Breast epithelium (tissue), 4 donors: ENCODE results near the gene SLAMF1. TPM values are rescaled to one million over a fixed set of nuclear protein-coding genes. Genes with fewer than 3 reads are reported as not detected.

Experiments
- DNase-seq, 2 donors: peaks; one replicate each; pipeline ENCODE4 v3.0.0-alpha.2; 2019; ENCODE audit warnings: low spot score in 2 of 2
- H3K27ac ChIP-seq, 2 donors: fragments of 200-600 bp; sonication (generic) in 1 of 2; one replicate each; pipeline ENCODE4 v1.5.1; 2016 to 2019; ENCODE audit warnings: mild to moderate bottlenecking in 1 of 2
- H3K27me3 ChIP-seq, 2 donors: fragments of 200-600 bp; sonication (generic) in 1 of 2; one replicate each; pipeline versions ENCODE4 v1.5.1 to v1.6.0; 2017 to 2019; ENCODE audit warnings: control low read depth in 1 of 2, mild to moderate bottlenecking in 1 of 2
- H3K36me3 ChIP-seq: fragments of 200-600 bp; one replicate; pipeline ENCODE4 v1.5.1; 2019
- H3K4me1 ChIP-seq, 2 donors: fragments of 200-600 bp; sonication (generic); one replicate each; pipeline ENCODE4 v1.5.1; 2016 to 2019; ENCODE audit warnings: control low read depth in 1 of 2
- H3K4me3 ChIP-seq, 3 donors: fragments of 200-600 bp; sonication (generic); 1 replicate in 2 of 3; 2 replicates in 1 of 3; pipeline ENCODE4 v1.5.1; 2016 to 2019; ENCODE audit warnings: mild to moderate bottlenecking in 3 of 3, moderate library complexity in 2 of 3
- H3K9me3 ChIP-seq, 2 donors: fragments of 200-600 bp; sonication (generic) in 1 of 2; one replicate each; pipeline ENCODE4 v1.5.1; 2016 to 2019; ENCODE audit warnings: control low read depth in 1 of 2
- POLR2A ChIP-seq: fragments of 450-650 bp; IDR thresholded peaks from one replicate; pipeline ENCODE4 v1.6.1; 2016; ENCODE audit warnings: antibody characterized with exemption, mild to moderate bottlenecking, moderate library complexity
- POLR2AphosphoS5 ChIP-seq, 3 donors: sonication (generic); formaldehyde crosslinking; IDR thresholded peaks; one replicate each; pipeline ENCODE4 v1.6.1; 2017; ENCODE audit warnings: antibody characterized with exemption in 3 of 3
- intact Hi-C: fragments of 100-400 bp; cut with DNase I; formaldehyde crosslinking; loops from one replicate; pipeline ENCODE4 v1.15.1; 2023; ENCODE audit warnings: low total_unique reads
- total RNA-seq, 3 donors: library from RNA; depleted of rRNA; stranded (reverse); fragments of >200 nt; gene quantifications; one replicate each; pipeline ENCODE4 v1.1.0, GENCODE V29; 2016
- TF ChIP-seq, protein P1 (sequence below), 3 donors: fragments of 450-650 bp; IDR thresholded peaks; one replicate each; pipeline ENCODE4 v1.5.1; 2016 to 2017; ENCODE audit warnings: antibody characterized with exemption in 3 of 3, mild to moderate bottlenecking in 3 of 3, moderate library complexity in 3 of 3

The SLAMF1 gene
- total RNA-seq, 3 donors from 2014 or later: 0.64 to 1.8 (median 0.98) TPM

DNA sequence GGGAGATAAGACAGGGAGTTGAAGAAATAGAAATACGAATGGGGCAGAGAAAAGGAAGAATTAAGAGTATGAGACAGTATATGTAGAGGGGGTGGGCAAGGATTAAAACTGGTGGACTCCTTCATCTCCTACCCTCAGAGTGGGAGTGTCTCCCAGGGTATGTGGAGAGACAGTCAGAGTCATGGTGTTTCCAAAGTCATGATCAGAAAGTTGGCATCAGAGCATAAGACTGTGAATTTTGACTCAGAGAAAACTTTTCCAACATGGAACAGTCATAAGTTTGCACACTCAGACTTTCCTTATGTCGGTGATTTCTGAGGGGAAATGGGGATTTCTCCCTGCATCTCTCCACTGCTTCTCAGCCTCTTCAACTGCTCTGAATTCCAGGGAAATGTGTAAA is 70.0 kb downstream of the SLAMF1 start:
- H3K27ac ChIP-seq: no peak overlapping the region
- H3K36me3 ChIP-seq: no peaks in the 10 kb centered on the region
- H3K27me3 ChIP-seq: no peaks in the 10 kb centered on the region
- H3K4me3 ChIP-seq: peak overlapping the region in 1 of 3 donors; percentile 2
- intact Hi-C loops: no loop called here
- DNase-seq: no peak
- TF ChIP-seq, protein P1, sequence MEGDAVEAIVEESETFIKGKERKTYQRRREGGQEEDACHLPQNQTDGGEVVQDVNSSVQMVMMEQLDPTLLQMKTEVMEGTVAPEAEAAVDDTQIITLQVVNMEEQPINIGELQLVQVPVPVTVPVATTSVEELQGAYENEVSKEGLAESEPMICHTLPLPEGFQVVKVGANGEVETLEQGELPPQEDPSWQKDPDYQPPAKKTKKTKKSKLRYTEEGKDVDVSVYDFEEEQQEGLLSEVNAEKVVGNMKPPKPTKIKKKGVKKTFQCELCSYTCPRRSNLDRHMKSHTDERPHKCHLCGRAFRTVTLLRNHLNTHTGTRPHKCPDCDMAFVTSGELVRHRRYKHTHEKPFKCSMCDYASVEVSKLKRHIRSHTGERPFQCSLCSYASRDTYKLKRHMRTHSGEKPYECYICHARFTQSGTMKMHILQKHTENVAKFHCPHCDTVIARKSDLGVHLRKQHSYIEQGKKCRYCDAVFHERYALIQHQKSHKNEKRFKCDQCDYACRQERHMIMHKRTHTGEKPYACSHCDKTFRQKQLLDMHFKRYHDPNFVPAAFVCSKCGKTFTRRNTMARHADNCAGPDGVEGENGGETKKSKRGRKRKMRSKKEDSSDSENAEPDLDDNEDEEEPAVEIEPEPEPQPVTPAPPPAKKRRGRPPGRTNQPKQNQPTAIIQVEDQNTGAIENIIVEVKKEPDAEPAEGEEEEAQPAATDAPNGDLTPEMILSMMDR (IDR thresholded peaks at IDR 0.05): no peak
- TF ChIP-seq POLR2AphosphoS5 (IDR thresholded peaks at IDR 0.05) (no peak), POLR2A (no peak)
- no peaks in the 10 kb centered on the region for H3K4me1 ChIP-seq
- no peaks in the 10 kb centered on the region for H3K9me3 ChIP-seq

DNA sequence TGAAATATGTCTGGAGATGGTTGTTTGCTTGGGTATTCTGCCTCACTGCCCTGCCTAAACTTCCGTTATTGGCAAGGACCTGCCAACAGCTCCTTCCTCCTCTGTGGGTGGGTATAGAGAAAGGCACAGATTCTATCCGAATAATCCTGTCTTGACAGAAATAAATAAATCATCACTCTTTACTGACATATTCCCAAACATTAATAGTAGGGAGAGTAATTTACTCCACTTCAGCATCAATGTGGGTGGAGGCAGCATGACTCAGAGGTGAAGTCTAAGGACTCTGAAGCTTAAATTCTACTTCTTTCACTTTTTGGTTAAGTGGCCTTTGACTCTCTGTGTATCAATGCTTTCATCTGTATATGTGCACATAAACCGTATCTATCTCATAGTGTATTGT is 70.5 kb downstream of the SLAMF1 start:
- no peak for TF ChIP-seq POLR2AphosphoS5 (IDR thresholded peaks at IDR 0.05)
- TF ChIP-seq POLR2A: no peak
- TF ChIP-seq, protein P1 (IDR thresholded peaks at IDR 0.05): no peak
- no peaks in the 10 kb centered on the region for H3K36me3 ChIP-seq
- no peak overlapping the region for H3K4me3 ChIP-seq
- no peaks in the 10 kb centered on the region for H3K27me3 ChIP-seq
- intact Hi-C loops: no loop called here
- no peaks in the 10 kb centered on the region for H3K4me1 ChIP-seq
- no peaks in the 10 kb centered on the region for H3K9me3 ChIP-seq
- DNase-seq: no peak
- no peak overlapping the region for H3K27ac ChIP-seq

DNA sequence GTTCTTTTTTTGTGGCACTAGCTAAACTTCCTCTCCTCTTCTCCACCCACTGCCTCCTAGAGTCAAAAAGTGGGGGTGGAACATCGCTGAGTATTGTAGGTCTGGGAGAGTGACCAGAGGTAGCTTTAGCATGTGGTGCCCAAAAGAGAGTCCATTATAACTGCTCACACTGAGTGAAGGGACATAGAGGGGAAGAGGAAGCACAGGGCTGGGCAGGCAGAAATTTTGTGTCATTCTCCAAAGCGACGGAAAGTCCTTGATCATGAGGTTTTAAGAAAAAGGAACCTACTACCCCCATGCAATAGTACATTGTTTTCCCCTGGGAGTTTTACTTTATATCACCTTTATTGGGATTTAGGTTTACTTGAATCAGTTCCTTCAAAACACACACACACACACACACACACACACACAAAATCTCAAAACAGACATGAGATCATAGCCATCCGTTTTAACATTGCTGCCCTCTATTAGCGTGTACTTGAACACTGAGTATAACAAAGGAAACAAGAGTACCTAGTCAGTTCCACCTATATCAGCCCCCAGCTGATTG is 71.7 kb downstream of the SLAMF1 start:
- Histone ChIP-seq H3K27ac (peak overlapping the region in 1 of 2 donors; percentile 21), H3K27me3 (no peaks in the 10 kb centered on the region), H3K4me3 (no peak overlapping the region), H3K4me1 (no peaks in the 10 kb centered on the region), H3K36me3 (no peaks in the 10 kb centered on the region), H3K9me3 (no peaks in the 10 kb centered on the region)
- no peak for DNase-seq
- intact Hi-C loops: no loop called here
- TF ChIP-seq, protein P1 (IDR thresholded peaks at IDR 0.05): no peak
- TF ChIP-seq POLR2AphosphoS5 (IDR thresholded peaks at IDR 0.05): no peak

DNA sequence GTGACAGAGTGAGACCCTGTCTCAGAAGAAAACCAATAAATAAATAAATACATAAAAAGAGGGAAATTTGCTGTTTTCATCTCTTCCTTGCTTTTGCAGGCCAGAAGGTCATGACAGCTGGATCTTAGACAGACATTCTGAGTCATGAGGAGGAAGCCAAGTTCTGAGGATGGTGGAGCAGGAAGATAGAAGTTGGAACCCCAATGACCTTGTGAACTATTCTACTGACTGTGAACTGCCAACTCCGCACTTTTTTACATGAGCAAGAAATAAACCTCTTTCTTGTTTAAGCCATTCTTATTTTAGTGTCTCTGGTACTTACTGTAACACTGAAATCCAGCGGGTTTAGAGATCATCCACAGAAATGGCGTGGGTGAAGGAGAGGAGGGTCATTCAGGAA is 76.0 kb downstream of the SLAMF1 start:
- Histone ChIP-seq H3K9me3 (no peaks in the 10 kb centered on the region), H3K36me3 (no peaks in the 10 kb centered on the region), H3K27ac (no peak overlapping the region), H3K4me1 (no peaks in the 10 kb centered on the region), H3K27me3 (no peaks in the 10 kb centered on the region), H3K4me3 (no peak overlapping the region)
- DNase-seq: no peak
- intact Hi-C loops: no loop called here
- TF ChIP-seq POLR2AphosphoS5 (IDR thresholded peaks at IDR 0.05) (no peak), POLR2A (no peak)
- TF ChIP-seq, protein P1 (IDR thresholded peaks at IDR 0.05): no peak

DNA sequence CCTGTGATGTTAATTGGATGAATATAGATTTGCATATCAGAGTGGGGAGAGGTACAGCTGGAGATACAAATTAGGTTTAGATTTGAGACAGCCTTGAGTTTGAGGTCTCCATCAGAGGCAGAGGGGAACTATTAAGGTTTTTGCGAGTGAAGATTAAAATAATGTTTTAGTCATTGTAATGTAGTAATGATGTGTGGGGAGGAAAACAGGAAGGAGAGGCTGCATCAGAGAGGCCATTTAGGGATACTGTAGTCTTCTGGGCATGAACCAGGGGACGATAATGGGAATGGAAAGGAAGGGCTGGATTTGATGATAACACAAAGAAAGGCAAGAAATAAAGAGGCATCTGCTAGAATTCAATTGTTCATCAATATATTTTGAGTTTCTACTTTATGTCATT is 77.0 kb downstream of the SLAMF1 start:
- no peaks in the 10 kb centered on the region for H3K36me3 ChIP-seq
- no peaks in the 10 kb centered on the region for H3K27me3 ChIP-seq
- intact Hi-C loops: no loop called here
- no peak overlapping the region for H3K27ac ChIP-seq
- DNase-seq: no peak
- H3K9me3 ChIP-seq: no peaks in the 10 kb centered on the region
- TF ChIP-seq POLR2AphosphoS5 (IDR thresholded peaks at IDR 0.05) (no peak), POLR2A (no peak)
- TF ChIP-seq, protein P1 (IDR thresholded peaks at IDR 0.05): no peak
- no peaks in the 10 kb centered on the region for H3K4me1 ChIP-seq
- H3K4me3 ChIP-seq: no peak overlapping the region
